ENCODE results near the gene RNF186.

Gene RNF186

DNA sequence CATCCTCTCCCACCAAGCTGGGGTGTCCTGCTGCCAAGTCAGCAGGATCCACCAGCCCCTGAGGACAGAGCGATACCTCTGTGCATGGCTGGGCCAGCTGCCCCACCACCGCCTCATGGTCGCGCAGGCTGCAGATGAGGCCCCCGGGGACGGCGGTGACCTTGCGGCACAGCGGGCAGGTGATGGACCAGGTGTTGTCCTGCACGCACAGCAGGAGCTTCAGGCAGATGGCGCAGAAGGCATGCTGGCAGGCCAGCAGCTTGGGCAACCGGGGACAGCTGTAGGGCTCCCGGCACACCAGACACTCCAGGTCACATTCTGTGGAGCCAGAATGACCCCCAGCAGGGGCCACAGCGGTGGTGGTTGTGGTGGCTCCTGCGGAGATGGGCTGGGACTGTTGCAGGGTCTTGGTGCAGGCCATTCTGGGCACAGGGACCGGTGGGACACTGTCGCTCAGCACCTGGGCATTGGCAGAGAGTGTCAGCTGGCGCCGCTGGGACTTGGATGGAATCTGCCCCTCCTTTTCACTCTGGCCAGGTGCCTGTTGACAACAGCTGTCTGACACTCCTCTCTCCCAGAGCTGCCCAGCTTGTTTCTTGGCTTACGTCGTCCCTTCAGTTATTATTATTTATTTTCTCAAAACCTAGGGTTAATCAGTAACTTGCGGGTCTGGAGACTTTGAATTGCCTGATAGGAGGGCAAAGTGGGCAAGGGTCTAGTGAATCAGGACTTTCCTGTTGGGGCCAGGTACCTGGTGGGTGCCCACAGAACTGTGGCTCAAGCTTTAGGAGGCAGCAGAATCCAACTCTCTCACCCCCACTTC lies at the start of gene RNF186:
RNF186 (minus strand) TSS at position 603 of the 823 bp plus-strand sequence; CDS start at position 421, 182 bp downstream.
- DNase-seq (ENCODE audit: extremely low read depth, low read depth) = no peak
- no peak for TF ChIP-seq CTCF (IDR thresholded peaks at IDR 0.05; ENCODE audit: low read depth, low read length)

DNA sequence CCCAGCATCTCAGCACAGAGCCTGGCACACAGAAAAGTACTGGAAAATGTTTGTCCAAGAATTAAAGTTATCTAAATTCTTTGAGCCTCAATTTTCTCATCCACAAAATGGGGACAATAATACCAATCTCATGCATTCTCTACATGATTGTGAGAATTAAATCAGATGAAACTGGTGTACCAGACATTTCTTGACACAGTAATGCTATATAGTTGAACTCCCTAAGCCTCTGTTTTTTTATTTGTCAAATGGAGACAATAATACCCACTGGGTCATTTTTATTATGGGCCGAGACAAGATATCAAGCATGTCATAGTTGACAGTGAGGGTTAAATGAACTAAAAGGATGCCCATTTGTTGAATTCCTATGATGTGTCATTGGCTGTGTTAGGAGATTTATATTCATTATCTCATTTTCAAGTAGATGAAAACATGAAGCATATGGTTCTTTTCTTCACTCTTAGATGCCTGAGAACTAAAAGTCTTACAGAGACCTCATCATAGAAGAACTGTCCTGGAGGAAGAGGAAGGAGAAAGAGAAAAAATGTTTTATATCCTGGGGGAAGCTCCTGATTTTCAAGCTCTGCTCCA lies 49.6 kb upstream of the RNF186 start:
- no peak for TF ChIP-seq CTCF (IDR thresholded peaks at IDR 0.05; ENCODE audit: low read depth, low read length)
- DNase-seq (ENCODE audit: extremely low read depth, low read depth) = no peak

GRCh38 chr1:19862944-19863343 lies 47.9 kb upstream of the RNF186 start:
- no peak for TF ChIP-seq CTCF (IDR thresholded peaks at IDR 0.05; ENCODE audit: low read depth, low read length)

DNA sequence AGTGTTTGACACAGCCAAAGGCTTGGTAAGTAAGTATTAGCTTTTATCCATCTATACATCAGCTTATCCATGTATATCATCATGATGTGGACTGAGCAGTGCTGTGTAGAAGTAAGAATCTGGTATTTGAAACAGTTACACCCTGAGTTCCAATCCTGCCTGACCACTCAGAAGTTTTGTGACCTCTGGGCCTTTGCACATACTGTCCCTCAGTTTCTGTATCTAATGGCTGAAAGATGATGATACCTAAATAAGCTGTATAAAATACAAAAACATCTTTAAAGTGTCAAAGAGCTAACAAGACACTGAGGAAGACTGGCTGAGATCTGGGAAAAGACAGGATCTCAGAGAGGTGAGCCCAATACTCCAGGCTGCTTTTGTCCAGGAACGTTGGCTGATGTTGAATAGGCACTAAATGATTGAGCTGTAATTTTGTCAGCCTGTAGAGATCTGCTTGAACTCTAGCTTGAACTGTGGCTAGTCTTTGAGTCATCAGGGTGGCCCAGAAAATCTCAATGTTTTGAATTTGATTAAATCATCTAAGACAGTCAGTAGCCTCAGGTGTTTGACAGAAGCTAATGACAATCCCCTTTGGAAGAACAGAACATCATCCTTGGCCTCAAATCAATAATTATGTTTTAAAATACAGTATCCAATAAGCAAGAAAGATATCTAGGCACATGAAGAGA lies 46.9 kb upstream of the RNF186 start:
- TF ChIP-seq CTCF (IDR thresholded peaks at IDR 0.05; ENCODE audit: low read depth, low read length) = no peak
- DNase-seq (ENCODE audit: extremely low read depth, low read depth) = no peak

More at GRCh38 chr1:19862944-19863343, 47.9 kb upstream of the RNF186 start:
- DNase-seq (ENCODE audit: extremely low read depth, low read depth) = no peak

GRCh38 chr1:19861034-19861433 lies 46.0 kb upstream of the RNF186 start:
- no peak for DNase-seq (ENCODE audit: extremely low read depth, low read depth)

DNA sequence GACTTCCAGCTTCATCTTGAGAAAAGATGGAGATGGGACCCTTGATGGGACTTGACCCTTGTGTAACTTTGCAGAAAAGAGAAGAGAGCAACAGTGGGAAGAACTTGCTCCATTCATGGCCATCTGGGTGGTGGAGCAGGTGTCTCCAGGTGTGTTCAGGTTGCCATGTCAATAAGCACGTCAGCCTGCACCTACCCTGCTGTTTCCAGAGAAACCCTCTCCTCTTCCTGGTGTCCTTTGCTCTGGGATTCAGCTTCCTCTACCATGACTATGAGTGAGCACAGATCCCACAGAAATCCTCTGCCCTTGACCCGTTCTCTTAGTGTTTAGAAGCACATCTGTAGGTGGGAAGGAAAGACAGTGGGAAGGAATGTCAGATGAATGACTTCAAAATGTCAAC lies 45.3 kb upstream of the RNF186 start:
- DNase-seq (ENCODE audit: extremely low read depth, low read depth) = no peak

More at GRCh38 chr1:19861034-19861433, 46.0 kb upstream of the RNF186 start:
- no peak for TF ChIP-seq CTCF (IDR thresholded peaks at IDR 0.05; ENCODE audit: low read depth, low read length)

More for the DNA sequence above, 45.3 kb upstream of the RNF186 start:
- no peak for TF ChIP-seq CTCF (IDR thresholded peaks at IDR 0.05; ENCODE audit: low read depth, low read length)
